Adipocyte (in vitro differentiated cells): ENCODE data around the gene CCDC38.
"Not testable (repeated sequence)": the region's sequence is repeated elsewhere in the genome, so short reads cannot be mapped to it uniquely, and the experiment has no call there.

Source experiments
- DNase-seq: peaks from one replicate; pipeline ENCODE4 v3.0.0-alpha.2; 2015; ENCODE audit warnings: low read depth
- H3K27me3 ChIP-seq: replicated peaks from 2 replicates; pipeline ENCODE4 v1.7.0; 2013; ENCODE audit warnings: mild to moderate bottlenecking, low read length, moderate library complexity; ENCODE audit not compliant: control insufficient read depth, insufficient read depth
- H3K36me3 ChIP-seq: 2 replicates; pipeline ENCODE4 v1.7.0; 2013; ENCODE audit warnings: low read length, mild to moderate bottlenecking, moderate library complexity; ENCODE audit not compliant: control insufficient read depth, insufficient read depth, severe bottlenecking
- H3K4me1 ChIP-seq: 2 replicates; pipeline ENCODE4 v1.7.0; 2013; ENCODE audit warnings: mild to moderate bottlenecking, low read length, moderate library complexity; ENCODE audit not compliant: control insufficient read depth, insufficient read depth
- H3K4me3 ChIP-seq: 2 replicates; pipeline ENCODE4 v1.7.0; 2013; ENCODE audit warnings: mild to moderate bottlenecking, low read length, moderate library complexity
- H3K9ac ChIP-seq: 2 replicates; pipeline ENCODE4 v1.7.0; 2013; ENCODE audit warnings: mild to moderate bottlenecking, low read length, moderate library complexity
- H3K9me3 ChIP-seq: 2 replicates; pipeline ENCODE4 v1.7.0; 2013; ENCODE audit warnings: mild to moderate bottlenecking, low read length, moderate library complexity; ENCODE audit not compliant: control insufficient read depth

Gene CCDC38

DNA sequence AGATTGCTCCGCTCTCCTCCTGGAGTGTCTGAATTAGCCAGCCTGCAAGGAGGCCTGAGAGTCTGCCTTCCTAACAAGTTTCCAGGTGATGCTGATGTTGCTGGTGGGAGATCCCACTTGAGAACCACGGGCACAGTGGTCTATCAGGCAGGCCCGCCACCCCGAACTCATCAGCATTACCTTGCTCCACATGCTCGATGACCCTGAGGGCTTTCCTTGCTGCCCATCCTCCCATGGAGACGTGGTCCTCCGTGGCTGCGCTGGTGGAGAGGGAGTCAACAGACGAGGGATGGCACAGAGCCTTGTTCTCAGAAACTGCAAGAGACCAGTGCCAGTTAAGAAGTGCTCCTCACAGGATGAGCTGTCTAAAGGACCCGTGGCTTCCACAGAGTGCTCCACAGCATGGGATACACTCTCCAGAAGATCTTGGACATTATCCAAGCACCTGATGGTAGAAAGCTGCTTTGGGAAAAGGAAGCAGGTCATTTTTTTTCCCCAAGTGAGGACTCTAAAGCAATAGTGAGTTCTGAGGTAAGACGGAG, 35.4 kb upstream of the CCDC38 start:
- Histone ChIP-seq H3K4me3 (no peak overlapping the region), H3K9me3 (no peaks in the 10 kb centered on the region), H3K36me3 (no peaks in the 10 kb centered on the region), H3K9ac (no peak overlapping the region), H3K27me3 (peaks cover 1% of the 10 kb centered on the region), H3K4me1 (no peaks in the 10 kb centered on the region)
- DNase-seq, result no peak

DNA sequence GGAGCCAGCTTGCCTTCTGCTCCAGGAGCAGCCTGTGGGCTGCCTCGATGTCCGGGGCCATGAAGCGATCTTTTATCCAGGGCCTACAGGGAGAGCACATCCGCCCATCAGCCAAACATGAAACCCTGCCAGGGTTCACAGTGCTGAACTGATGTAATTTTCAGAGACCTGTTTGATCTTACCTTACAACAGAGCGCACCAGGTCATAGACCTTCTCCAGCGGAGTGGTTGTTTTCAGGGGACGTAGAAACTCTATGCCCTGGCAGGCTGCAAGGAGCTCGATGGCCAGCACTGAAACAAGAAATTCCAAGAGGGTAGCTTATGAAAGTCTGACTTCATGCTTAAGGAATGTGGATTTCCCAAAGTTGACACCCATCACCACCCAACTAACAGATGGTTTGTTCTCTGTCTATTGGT, 34.0 kb upstream of the CCDC38 start:
- H3K36me3 ChIP-seq, result no peaks in the 10 kb centered on the region
- peaks cover 5% of the 10 kb centered on the region for H3K27me3 ChIP-seq
- H3K4me3 ChIP-seq, result no peak overlapping the region
- H3K4me1 ChIP-seq, result no peaks in the 10 kb centered on the region
- no peaks in the 10 kb centered on the region for H3K9me3 ChIP-seq
- DNase-seq, result no peak
- H3K9ac ChIP-seq, result no peak overlapping the region

DNA sequence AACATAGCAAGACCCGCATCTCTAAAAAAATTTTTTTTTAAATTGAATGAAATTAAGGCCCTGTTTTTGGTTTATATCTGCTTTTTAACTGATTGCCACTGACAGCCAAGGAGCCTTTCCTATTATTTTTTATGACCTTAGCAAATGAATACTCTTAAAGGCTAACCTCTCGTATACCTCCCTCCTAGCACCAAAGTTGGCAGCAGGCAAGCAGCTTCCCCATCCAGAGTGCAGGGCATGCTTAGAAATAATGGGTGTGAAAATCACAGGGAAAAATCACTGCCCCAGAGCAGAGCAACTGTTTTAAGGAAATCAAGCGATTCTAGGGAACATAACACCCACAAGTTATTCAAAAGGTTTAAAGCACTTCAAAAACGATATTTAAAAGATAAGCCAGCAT, 33.1 kb upstream of the CCDC38 start:
- no peak for DNase-seq
- peaks cover 5% of the 10 kb centered on the region for H3K27me3 ChIP-seq

DNA sequence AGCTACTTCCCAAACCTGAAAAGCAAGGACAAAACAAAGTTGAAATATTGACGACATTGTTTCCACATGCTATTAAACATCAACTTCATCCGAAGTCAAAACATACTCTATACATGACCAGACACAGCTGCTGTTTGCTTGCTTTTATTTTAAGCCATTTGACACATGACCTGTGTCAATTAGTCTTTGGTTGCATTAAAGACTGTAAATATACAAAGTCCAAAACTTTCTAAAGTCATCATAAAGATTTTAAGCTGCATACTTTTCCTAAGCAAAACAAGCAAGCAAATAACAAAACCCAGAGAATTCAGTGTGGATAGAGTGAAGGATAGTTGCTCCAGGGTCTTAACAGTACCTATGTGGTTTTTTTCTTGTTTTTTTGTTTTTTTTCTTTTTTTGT, 31.9 kb upstream of the CCDC38 start:
- H3K36me3 ChIP-seq, result no peaks in the 10 kb centered on the region
- DNase-seq, result no peak
- H3K27me3 ChIP-seq, result peaks cover 5% of the 10 kb centered on the region
- H3K4me1 ChIP-seq, result no peaks in the 10 kb centered on the region
- no peak overlapping the region for H3K4me3 ChIP-seq
- no peak overlapping the region for H3K9ac ChIP-seq
- no peaks in the 10 kb centered on the region for H3K9me3 ChIP-seq

More for the DNA sequence above, 33.1 kb upstream of the CCDC38 start:
- H3K36me3 ChIP-seq, result no peaks in the 10 kb centered on the region
- H3K4me3 ChIP-seq, result no peak overlapping the region
- no peaks in the 10 kb centered on the region for H3K9me3 ChIP-seq
- no peak overlapping the region for H3K9ac ChIP-seq
- H3K4me1 ChIP-seq, result no peaks in the 10 kb centered on the region

DNA sequence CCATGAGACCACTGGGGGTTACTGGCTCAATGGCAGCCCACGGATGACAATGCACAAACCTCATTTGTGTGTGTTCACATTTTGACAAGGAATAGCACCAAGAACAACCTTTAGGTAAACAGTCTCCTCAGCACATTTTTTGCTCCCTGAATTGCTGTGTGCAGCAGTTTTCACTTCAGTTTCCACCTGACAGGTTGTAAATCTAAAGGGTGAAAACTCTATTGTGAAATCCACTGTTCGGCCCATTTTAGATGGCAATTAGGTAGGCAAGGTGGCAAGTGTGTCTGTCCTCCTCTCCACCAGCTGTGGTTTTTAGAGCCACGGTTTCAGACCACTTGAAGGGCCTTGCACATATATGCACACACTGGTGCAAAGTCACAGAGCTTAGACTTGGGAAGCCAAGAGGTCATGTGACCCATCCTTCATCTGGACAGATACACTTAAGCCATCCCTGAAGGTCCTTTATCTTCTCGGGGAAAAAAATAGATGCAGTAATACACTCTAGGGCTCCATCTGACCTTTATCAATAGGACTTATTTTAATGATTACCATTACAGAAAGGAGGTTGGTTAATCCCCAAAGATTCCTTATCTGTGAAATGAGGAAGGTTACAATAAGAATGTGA, 30.5 kb upstream of the CCDC38 start:
- no peak overlapping the region for H3K4me3 ChIP-seq
- no peak overlapping the region for H3K9ac ChIP-seq
- H3K4me1 ChIP-seq, result no peaks in the 10 kb centered on the region
- no peaks in the 10 kb centered on the region for H3K36me3 ChIP-seq
- peaks cover 5% of the 10 kb centered on the region for H3K27me3 ChIP-seq
- H3K9me3 ChIP-seq, result no peaks in the 10 kb centered on the region
- no peak for DNase-seq

DNA sequence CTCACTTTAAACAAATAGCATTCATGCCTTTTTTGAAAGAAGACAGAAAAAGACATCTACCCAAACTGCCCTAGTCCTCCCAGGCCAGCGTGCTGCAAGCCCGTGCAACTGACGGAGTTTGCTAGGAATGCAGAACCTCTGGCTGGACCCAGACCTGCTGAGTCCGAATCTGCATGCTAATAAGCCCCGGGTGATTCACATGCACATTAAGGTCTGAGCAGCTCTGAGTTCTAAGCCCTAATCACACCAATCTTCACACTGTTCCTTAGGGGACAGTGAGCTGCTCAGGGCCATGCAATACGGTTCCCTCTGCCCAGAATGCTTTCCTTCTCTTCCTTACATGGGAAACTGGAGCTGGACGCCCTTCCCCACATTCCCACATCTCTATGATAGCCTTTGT, 28.5 kb upstream of the CCDC38 start:
- Histone ChIP-seq H3K4me1 (no peaks in the 10 kb centered on the region), H3K9ac (no peak overlapping the region), H3K9me3 (no peaks in the 10 kb centered on the region), H3K36me3 (no peaks in the 10 kb centered on the region), H3K4me3 (no peak overlapping the region), H3K27me3 (peaks cover 5% of the 10 kb centered on the region)
- no peak for DNase-seq

DNA sequence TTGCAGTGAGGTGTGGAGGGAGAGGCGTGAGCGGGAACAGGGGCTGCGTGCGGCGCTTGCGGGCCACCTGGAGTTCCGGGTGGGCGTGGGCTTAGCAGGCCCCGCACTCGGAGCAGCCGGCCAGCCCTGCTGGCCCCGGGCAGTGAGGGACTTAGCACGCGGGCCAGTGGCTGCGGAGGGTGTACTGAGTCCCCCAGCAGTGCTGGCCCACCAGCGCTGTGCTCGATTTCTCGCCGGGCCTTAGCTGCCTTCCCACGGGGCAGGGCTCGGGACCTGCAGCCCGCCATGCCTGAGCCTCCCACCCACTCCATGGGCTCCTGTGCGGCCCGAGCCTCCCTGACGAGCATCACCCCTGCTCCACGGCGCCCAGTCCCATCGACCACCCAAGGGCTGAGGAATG, 26.7 kb upstream of the CCDC38 start:
- H3K36me3 ChIP-seq, H3K4me1 ChIP-seq, H3K27me3 ChIP-seq, DNase-seq, H3K4me3 ChIP-seq, H3K9ac ChIP-seq, H3K9me3 ChIP-seq: not testable (repeated sequence)

DNA sequence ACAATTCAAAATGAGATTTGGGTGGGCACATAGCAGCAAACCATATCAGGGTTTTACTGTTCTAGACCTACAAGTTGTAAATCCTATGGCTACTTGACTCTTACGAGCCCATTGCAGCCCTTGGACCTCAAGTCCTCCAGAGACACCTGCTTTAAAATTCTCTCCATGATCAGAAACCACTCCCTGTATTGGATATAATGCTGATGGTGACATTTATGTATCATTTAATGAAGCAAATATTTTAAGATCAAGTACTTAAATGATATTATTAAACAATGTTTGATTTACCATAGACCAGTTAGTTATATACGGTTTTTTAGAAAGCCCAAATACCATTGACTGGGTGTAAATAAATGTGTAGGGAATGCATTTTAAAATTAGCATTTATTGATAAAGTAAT, 24.9 kb upstream of the CCDC38 start:
- DNase-seq, result no peak
- no peak overlapping the region for H3K4me3 ChIP-seq
- no peaks in the 10 kb centered on the region for H3K4me1 ChIP-seq
- no peaks in the 10 kb centered on the region for H3K9me3 ChIP-seq
- no peaks in the 10 kb centered on the region for H3K36me3 ChIP-seq
- no peaks in the 10 kb centered on the region for H3K27me3 ChIP-seq
- H3K9ac ChIP-seq, result no peak overlapping the region

DNA sequence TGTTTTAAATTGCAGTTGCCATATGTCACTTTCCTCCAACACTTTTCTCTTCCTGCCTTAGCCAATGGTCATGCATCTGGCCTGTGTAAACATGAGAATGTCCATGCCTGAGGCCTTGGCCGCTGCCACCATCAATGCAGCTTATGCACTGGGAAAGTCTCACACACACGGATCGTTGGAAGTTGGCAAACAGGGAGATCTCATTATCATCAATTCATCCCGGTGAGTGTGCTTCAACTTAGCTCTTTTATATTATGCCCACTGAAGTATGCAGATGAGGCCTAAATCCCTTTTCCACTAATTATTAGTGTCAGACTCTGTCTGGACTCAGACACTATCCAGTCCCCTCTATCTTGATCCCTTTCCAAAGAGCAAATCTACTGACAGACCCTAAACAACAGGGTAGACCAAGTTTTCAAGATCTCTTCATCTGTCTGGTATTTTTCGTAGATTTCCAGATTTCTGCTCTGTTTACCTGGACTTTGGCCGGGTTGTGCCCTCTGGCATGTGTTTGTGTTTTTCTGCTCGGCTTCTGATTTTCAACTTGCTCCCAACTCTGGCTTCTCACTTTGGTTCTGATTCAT, 24.0 kb upstream of the CCDC38 start:
- H3K4me3 ChIP-seq, result no peak overlapping the region
- H3K9me3 ChIP-seq, result no peaks in the 10 kb centered on the region
- no peaks in the 10 kb centered on the region for H3K4me1 ChIP-seq
- H3K27me3 ChIP-seq, result no peaks in the 10 kb centered on the region
- H3K36me3 ChIP-seq, result no peaks in the 10 kb centered on the region
- peak; percentile 16 for DNase-seq
- no peak overlapping the region for H3K9ac ChIP-seq

DNA sequence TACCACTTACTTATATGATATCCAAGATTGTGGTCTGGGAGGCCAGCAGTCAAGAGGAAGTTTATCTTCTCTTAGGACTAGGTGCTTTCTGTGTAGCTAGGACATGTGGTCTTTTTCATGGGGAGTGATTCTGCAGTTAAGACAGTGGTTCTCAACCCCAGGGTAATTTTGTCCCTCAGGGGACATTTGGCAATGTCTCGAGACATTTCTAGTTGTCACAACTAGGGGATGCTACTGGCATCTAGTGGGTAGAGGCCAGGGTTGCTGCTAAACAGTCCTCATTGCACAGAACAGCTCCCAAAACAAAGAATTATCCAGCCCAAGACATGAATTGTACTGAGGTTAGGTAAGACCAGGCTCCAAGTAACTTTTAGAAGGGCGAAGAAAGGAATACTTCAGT, 20.7 kb upstream of the CCDC38 start:
- Histone ChIP-seq H3K4me1 (no peaks in the 10 kb centered on the region), H3K9ac (no peak overlapping the region), H3K9me3 (no peaks in the 10 kb centered on the region), H3K4me3 (no peak overlapping the region), H3K27me3 (no peaks in the 10 kb centered on the region), H3K36me3 (no peaks in the 10 kb centered on the region)
- no peak for DNase-seq

DNA sequence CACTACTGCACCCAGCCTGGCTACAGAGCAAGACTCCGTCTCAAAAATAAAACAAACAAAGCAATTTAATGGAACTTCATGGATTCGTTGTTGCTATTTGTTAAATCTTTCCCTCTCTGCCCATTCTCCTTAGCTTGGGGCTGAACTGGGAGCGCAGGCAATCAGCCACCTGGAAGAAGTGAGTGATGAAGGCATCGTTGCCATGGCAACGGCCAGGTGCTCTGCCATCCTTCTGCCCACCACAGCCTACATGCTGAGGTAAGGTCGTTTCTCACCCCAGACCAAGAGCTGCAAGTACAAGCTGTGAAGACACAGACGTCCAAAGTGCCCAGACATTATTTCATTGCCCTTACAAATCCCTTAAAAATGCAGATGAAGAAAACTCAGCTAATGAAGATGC, 19.8 kb upstream of the CCDC38 start:
- peaks cover 2% of the 10 kb centered on the region for H3K27me3 ChIP-seq
- no peak overlapping the region for H3K4me3 ChIP-seq
- H3K36me3 ChIP-seq, result no peaks in the 10 kb centered on the region
- no peaks in the 10 kb centered on the region for H3K4me1 ChIP-seq
- no peak for DNase-seq
- no peaks in the 10 kb centered on the region for H3K9me3 ChIP-seq
- H3K9ac ChIP-seq, result no peak overlapping the region

DNA sequence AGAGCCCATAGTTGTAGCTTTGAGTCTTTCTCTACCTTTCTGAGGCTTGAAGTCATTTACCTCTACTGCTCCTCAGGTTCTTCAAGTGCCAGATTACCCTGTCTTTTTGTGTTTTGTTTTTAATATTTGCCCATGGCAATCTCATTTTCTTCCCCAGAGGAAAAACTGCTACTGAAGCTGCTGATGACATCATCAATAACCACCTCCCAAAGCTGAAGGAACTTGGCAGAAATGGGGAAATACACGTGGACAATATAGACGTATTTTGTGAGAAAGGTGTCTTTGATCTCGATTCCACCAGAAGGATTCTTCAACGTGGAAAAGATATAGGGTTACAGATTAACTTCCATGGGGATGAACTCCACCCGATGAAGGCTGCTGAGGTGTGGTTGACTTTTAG, 17.8 kb upstream of the CCDC38 start:
- Histone ChIP-seq H3K9ac (no peak overlapping the region), H3K27me3 (peaks cover 3% of the 10 kb centered on the region), H3K4me1 (no peaks in the 10 kb centered on the region), H3K4me3 (no peak overlapping the region), H3K36me3 (no peaks in the 10 kb centered on the region), H3K9me3 (no peaks in the 10 kb centered on the region)
- DNase-seq, result no peak
